SK-N-SH (cell line): ENCODE data around the gene MYL2.

ENCODE experiments used
- CHD2 ChIP-seq: fragments of 150-350 bp; IDR thresholded peaks from 2 replicates; pipeline ENCODE4 v1.6.1; 2018; ENCODE audit warnings: low read length; ENCODE audit not compliant: partially characterized antibody
- EP300 ChIP-seq, 2 experiments: IDR thresholded peaks; 2 replicates each; pipeline versions ENCODE4 v1.4.0 to v1.6.1; 2012; ENCODE audit warnings: borderline replicate concordance in 1 of 2, low read depth in 1 of 2, low read length in 1 of 2
- EZH2phosphoT487 ChIP-seq: fragments of 200-600 bp; sonication (generic); IDR thresholded peaks from 2 replicates; pipeline ENCODE4 v1.6.1; 2017; ENCODE audit warnings: low read depth, mixed run types, mild to moderate bottlenecking, antibody characterized with exemption, moderate library complexity, borderline replicate concordance
- GABPA ChIP-seq: IDR thresholded peaks from 2 replicates; pipeline ENCODE4 v1.4.0; 2012; ENCODE audit warnings: low read depth, mild to moderate bottlenecking
- JUND ChIP-seq: IDR thresholded peaks from 2 replicates; pipeline ENCODE4 v1.4.0; 2012
- POLR2AphosphoS5 ChIP-seq: IDR thresholded peaks from 2 replicates; pipeline ENCODE4 v1.6.1; 2012; ENCODE audit warnings: low read depth, low read length
- RAD21 ChIP-seq: IDR thresholded peaks from 2 replicates; pipeline ENCODE4 v1.6.1; 2012; ENCODE audit warnings: mild to moderate bottlenecking, low read length
- REST ChIP-seq: IDR thresholded peaks from 2 replicates; pipeline ENCODE4 v1.6.1; 2012; ENCODE audit warnings: mild to moderate bottlenecking, low read depth, low read length, moderate library complexity
- TAF1 ChIP-seq: IDR thresholded peaks from 2 replicates; pipeline ENCODE4 v1.6.1; 2012; ENCODE audit warnings: low read depth, mild to moderate bottlenecking, low read length, moderate library complexity, borderline replicate concordance
- TCF12 ChIP-seq: IDR thresholded peaks from 2 replicates; pipeline ENCODE4 v1.4.0; 2012
- TF ChIP-seq, protein P1 (sequence below): IDR thresholded peaks from 2 replicates; pipeline ENCODE4 v1.4.0; 2012; ENCODE audit warnings: low read depth, borderline replicate concordance
- TF ChIP-seq, protein P2 (sequence below): fragments of 200-600 bp; sonication (generic); IDR thresholded peaks from 2 replicates; pipeline ENCODE4 v1.6.1; 2017; ENCODE audit warnings: antibody characterized with exemption, mild to moderate bottlenecking, moderate library complexity
- TF ChIP-seq, protein P3 (sequence below): IDR thresholded peaks from 2 replicates; pipeline ENCODE4 v1.4.0; 2012; ENCODE audit warnings: low read depth
- TF ChIP-seq, protein P4 (sequence below): fragments of 150-350 bp; IDR thresholded peaks from 2 replicates; pipeline ENCODE4 v1.6.1; 2017; ENCODE audit warnings: antibody characterized with exemption, low read length, low read depth, borderline replicate concordance

GRCh38 chr12:110937104-110937641 lies 16.8 kb upstream of the MYL2 start:
- TF ChIP-seq REST (no peak), EZH2phosphoT487 (no peak), GABPA (no peak), TCF12 (no peak), CHD2 (peak; percentile 29), JUND (no peak), POLR2AphosphoS5 (no peak), EP300 (IDR thresholded peaks at IDR 0.05; ENCODE audit: borderline replicate concordance in 1 of 2, low read depth in 1 of 2, low read length in 1 of 2) (no peak), TAF1 (no peak), RAD21 (peak; percentile 89)
- TF ChIP-seq, protein P1, sequence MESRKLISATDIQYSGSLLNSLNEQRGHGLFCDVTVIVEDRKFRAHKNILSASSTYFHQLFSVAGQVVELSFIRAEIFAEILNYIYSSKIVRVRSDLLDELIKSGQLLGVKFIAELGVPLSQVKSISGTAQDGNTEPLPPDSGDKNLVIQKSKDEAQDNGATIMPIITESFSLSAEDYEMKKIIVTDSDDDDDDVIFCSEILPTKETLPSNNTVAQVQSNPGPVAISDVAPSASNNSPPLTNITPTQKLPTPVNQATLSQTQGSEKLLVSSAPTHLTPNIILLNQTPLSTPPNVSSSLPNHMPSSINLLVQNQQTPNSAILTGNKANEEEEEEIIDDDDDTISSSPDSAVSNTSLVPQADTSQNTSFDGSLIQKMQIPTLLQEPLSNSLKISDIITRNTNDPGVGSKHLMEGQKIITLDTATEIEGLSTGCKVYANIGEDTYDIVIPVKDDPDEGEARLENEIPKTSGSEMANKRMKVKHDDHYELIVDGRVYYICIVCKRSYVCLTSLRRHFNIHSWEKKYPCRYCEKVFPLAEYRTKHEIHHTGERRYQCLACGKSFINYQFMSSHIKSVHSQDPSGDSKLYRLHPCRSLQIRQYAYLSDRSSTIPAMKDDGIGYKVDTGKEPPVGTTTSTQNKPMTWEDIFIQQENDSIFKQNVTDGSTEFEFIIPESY, result no peak
- TF ChIP-seq, protein P2, sequence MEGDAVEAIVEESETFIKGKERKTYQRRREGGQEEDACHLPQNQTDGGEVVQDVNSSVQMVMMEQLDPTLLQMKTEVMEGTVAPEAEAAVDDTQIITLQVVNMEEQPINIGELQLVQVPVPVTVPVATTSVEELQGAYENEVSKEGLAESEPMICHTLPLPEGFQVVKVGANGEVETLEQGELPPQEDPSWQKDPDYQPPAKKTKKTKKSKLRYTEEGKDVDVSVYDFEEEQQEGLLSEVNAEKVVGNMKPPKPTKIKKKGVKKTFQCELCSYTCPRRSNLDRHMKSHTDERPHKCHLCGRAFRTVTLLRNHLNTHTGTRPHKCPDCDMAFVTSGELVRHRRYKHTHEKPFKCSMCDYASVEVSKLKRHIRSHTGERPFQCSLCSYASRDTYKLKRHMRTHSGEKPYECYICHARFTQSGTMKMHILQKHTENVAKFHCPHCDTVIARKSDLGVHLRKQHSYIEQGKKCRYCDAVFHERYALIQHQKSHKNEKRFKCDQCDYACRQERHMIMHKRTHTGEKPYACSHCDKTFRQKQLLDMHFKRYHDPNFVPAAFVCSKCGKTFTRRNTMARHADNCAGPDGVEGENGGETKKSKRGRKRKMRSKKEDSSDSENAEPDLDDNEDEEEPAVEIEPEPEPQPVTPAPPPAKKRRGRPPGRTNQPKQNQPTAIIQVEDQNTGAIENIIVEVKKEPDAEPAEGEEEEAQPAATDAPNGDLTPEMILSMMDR, result peak; percentile 93
- TF ChIP-seq, protein P3, sequence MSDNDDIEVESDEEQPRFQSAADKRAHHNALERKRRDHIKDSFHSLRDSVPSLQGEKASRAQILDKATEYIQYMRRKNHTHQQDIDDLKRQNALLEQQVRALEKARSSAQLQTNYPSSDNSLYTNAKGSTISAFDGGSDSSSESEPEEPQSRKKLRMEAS, result no peak
- TF ChIP-seq, protein P4, sequence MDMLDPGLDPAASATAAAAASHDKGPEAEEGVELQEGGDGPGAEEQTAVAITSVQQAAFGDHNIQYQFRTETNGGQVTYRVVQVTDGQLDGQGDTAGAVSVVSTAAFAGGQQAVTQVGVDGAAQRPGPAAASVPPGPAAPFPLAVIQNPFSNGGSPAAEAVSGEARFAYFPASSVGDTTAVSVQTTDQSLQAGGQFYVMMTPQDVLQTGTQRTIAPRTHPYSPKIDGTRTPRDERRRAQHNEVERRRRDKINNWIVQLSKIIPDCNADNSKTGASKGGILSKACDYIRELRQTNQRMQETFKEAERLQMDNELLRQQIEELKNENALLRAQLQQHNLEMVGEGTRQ, result no peak
